AG04449 (cell line): ENCODE measurements around the gene EHBP1L1.

Source experiments
- CTCF ChIA-PET: fragments of 350-600 bp; formaldehyde crosslinking; extraction: SDS; loops from one replicate; lab custom pipeline; 2021; ENCODE audit warnings: antibody characterized with exemption; lab: Yijun Ruan, JAX
- POLR2A ChIA-PET: fragments of 400-600, 350-600 bp; formaldehyde crosslinking; extraction: SDS; loops from one replicate; lab custom pipeline; 2020; ENCODE audit warnings: antibody characterized with exemption, inconsistent platforms; lab: Yijun Ruan, JAX
- DNase-seq: peaks from one replicate; pipeline ENCODE4 v3.0.0-alpha.2; 2010; ENCODE audit warnings: low read depth, low spot score
- H3K4me3 ChIP-seq: 2 replicates; pipeline ENCODE4 v1.5.1; 2011; ENCODE audit warnings: low read depth, mild to moderate bottlenecking, control low read depth, low read length
- TF ChIP-seq, protein P1 (sequence below): IDR thresholded peaks from one replicate; pipeline ENCODE4 v1.5.1; 2011; ENCODE audit warnings: mild to moderate bottlenecking, moderate library complexity, low read length, control low read depth, inconsistent platforms; ENCODE audit not compliant: insufficient read depth; ENCODE audit errors: missing control alignments

EHBP1L1 gene

DNA sequence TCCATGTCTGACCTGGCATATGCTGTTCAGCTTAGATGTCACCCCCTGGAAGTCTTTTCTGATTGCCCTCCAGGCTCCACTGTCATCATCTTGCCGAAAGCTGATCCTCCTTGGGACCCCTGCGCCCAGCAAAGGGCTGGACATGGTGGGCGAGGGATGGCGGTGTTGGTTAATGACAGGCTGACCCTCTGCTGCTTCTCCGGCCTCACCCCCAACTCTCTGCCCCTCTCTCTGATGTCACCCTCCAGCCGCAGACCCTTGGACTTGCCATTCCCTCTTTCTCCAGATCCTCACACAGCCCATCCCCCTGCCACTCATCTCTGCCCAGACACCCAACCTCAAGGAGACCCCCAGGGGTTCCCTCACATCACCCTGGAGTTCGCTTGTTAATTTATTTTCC lies 2.3 kb downstream of the EHBP1L1 start:
- ChIA-PET POLR2A (interaction anchor here (0.5 to 2.8 kb wide), 3 partner anchors 9 to 61 kb away, joined by 3 to 18 read pairs (median 4); partner anchors contain the start of gene KCNK7), CTCF (interaction anchor here (3.9 to 5.3 kb wide), 3 partner anchors 8 to 37 kb away, joined by 34 to 60 read pairs (median 46); partner anchors contain the start of gene KCNK7)
- DNase-seq: no peak
- no peak overlapping the region for H3K4me3 ChIP-seq
- TF ChIP-seq, protein P1, sequence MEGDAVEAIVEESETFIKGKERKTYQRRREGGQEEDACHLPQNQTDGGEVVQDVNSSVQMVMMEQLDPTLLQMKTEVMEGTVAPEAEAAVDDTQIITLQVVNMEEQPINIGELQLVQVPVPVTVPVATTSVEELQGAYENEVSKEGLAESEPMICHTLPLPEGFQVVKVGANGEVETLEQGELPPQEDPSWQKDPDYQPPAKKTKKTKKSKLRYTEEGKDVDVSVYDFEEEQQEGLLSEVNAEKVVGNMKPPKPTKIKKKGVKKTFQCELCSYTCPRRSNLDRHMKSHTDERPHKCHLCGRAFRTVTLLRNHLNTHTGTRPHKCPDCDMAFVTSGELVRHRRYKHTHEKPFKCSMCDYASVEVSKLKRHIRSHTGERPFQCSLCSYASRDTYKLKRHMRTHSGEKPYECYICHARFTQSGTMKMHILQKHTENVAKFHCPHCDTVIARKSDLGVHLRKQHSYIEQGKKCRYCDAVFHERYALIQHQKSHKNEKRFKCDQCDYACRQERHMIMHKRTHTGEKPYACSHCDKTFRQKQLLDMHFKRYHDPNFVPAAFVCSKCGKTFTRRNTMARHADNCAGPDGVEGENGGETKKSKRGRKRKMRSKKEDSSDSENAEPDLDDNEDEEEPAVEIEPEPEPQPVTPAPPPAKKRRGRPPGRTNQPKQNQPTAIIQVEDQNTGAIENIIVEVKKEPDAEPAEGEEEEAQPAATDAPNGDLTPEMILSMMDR: no peak

DNA sequence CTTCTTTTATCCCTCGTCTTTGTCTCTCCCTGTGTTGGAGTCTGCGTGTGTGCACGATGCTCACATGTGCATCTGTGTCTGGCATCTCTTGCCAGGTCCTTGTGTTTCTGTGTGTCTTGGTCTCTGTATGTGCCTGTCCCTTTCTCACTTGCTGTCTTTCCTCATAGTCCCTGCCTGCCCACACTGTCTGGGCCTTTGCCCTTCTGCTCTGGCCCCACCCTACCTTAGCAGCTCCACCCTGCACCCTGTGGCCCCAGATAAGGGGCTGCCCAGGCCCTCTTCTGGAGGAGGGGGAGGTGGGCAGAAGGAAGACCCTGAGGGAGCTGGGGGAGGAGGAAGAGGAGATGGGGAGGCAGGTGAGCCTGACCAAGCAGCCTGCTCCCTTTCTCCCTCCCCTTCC lies 2.8 kb downstream of the EHBP1L1 start:
- ChIA-PET POLR2A (interaction anchor here (0.5 to 0.8 kb wide), 2 partner anchors 17 to 60 kb away, joined by 3 to 4 read pairs; partner anchors contain the start of gene KCNK7), CTCF (interaction anchor here (0.7 to 5.3 kb wide), 3 partner anchors 9 to 37 kb away, joined by 5 to 60 read pairs (median 34); partner anchors contain the start of gene KCNK7)
- no peak for DNase-seq
- TF ChIP-seq, protein P1: no peak
- no peak overlapping the region for H3K4me3 ChIP-seq

DNA sequence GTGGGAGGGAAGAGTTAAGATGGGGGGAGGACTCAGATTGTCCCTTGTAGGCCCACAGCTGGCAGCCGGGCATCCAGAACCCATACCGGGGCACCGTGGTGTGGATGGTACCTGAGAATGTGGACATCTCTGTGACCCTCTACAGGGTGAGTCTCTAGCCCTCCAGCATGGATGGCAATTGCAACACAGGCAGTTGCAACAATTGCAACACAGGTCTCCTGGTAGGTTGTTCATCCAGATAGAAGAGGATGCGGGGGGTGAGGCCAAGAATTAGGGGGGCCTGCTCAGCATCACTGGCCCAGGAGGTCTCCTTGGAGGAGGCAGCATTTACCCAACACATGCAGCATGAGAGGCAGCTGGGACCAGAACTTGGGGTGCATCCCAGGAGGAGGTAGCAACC lies 3.4 kb downstream of the EHBP1L1 start:
- no peak overlapping the region for H3K4me3 ChIP-seq
- no peak for DNase-seq
- ChIA-PET CTCF (interaction anchor here (0.7 to 5.3 kb wide), 3 partner anchors 8 to 38 kb away, joined by 5 to 60 read pairs (median 34); partner anchors contain the start of gene KCNK7), POLR2A (no interaction called here)
- TF ChIP-seq, protein P1: no peak

DNA sequence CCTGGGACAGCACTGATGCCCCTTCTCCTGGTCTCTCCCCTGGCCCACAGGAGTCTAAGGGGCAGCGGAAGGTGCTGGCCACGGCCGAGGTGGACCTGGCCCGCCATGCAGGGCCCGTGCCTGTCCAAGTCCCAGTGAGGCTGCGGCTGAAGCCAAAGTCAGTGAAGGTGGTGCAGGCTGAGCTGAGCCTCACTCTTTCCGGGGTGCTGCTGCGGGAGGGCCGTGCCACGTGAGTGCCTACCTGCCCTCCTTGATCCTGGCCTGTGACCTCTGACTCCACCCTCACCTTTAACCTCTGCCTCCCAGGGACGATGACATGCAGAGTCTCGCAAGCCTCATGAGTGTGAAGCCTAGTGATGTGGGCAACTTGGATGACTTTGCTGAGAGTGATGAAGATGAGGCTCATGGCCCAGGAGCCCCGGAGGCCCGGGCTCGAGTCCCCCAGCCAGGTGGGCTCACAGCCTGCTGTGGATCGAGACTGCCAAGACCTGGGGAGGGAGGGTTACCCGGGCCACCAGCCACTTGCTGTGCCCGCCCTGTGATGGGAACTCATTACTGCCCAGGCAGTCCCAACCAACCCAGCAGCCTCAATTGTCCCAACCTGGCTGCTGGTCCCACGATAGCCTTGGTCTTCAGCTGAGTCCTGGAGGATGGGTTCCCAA lies 4.3 kb downstream of the EHBP1L1 start:
- CTCF ChIA-PET: interaction anchor here (1.3 to 6.8 kb wide), 2 partner anchors 10 to 14 kb away, joined by 3 to 60 read pairs; no protein-coding TSS in a partner anchor
- TF ChIP-seq, protein P1: no peak
- POLR2A ChIA-PET: no interaction called here
- H3K4me3 ChIP-seq: no peak overlapping the region
- DNase-seq: no peak

DNA sequence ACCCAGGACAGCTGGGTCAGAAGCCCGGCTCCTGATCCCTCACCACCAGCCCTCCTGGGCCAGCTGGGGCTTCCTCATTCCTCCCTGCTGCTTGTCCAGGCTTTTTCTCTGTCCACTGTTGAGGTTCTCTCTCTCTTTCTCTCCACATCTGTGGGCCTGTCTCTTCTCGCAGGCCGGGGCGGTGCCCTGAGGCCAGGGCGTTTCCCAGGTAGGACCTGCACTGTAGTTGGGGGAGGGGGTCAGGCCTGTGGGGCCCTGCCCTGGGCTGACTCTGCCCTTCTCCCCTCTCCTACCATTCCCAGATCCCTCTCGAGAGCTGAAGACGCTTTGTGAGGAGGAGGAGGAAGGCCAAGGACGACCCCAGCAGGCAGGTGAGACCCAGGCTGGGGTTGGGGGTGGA lies 4.9 kb downstream of the EHBP1L1 start:
- TF ChIP-seq, protein P1: no peak
- ChIA-PET POLR2A (no interaction called here), CTCF (interaction anchor here (1.3 to 6.8 kb wide), 3 partner anchors 9 to 13 kb away, joined by 3 to 60 read pairs (median 4); no protein-coding TSS in a partner anchor)

DNA sequence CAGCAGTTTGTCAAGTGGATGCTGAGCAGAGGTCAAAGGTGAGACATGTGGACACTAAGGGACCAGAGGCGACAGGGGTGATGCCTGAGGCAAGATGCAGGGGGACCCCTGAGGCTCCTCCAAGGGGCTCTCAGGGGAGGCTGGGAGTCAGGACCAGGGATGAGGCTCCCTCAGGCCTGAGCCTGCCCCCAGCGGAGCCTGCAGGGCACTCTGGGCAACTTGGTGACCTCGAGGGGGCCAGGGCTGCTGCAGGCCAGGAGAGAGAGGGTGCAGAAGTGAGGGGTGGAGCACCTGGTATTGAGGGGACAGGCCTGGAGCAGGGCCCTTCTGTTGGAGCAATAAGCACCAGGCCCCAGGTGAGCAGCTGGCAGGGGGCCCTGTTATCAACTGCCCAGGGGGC lies 6.1 kb downstream of the EHBP1L1 start:
- TF ChIP-seq, protein P1: no peak
- no peak for DNase-seq
- ChIA-PET CTCF (interaction anchor here (0.9 to 6.8 kb wide), 3 partner anchors 8 to 12 kb away, joined by 3 to 60 read pairs (median 4); no protein-coding TSS in a partner anchor), POLR2A (no interaction called here)
- no peak overlapping the region for H3K4me3 ChIP-seq

More for the DNA sequence above, 4.9 kb downstream of the EHBP1L1 start:
- H3K4me3 ChIP-seq: no peak overlapping the region
- no peak for DNase-seq
